Mesenchymal stem cell (in vitro differentiated cells and primary cell): ENCODE measurements around the gene POLA1.

Experiments used
- DNase-seq: peaks from one replicate; pipeline ENCODE4 v3.0.0-alpha.2; 2013
- H2AFZ ChIP-seq: one replicate; pipeline ENCODE4 v1.6.1; 2013; ENCODE audit warnings: low read depth, mild to moderate bottlenecking, control low read depth, inconsistent platforms, low read length, moderate library complexity
- H2AK5ac ChIP-seq: 2 replicates; pipeline ENCODE4 v1.6.1; 2013; ENCODE audit warnings: low read length, moderate library complexity, mild to moderate bottlenecking, inconsistent platforms; ENCODE audit not compliant: severe bottlenecking
- H2BK120ac ChIP-seq: one replicate; pipeline ENCODE4 v1.6.1; 2013; ENCODE audit warnings: low read depth, mild to moderate bottlenecking, inconsistent platforms, low read length, moderate library complexity
- H2BK12ac ChIP-seq, 2 experiments: one replicate each; pipeline ENCODE4 v1.6.1; 2013; ENCODE audit warnings: inconsistent platforms in 2 of 2, low read length in 2 of 2, mild to moderate bottlenecking in 2 of 2, moderate library complexity in 2 of 2, control low read depth in 1 of 2
- H2BK15ac ChIP-seq: one replicate; pipeline ENCODE4 v1.6.1; 2013; ENCODE audit warnings: mild to moderate bottlenecking, low read depth, inconsistent platforms; ENCODE audit not compliant: poor library complexity, severe bottlenecking
- H2BK5ac ChIP-seq: 2 replicates; pipeline ENCODE4 v1.6.1; 2013; ENCODE audit warnings: low read depth, mild to moderate bottlenecking, low read length, control low read depth, inconsistent platforms; ENCODE audit not compliant: poor library complexity, severe bottlenecking
- H3K14ac ChIP-seq, 2 experiments: one replicate each; pipeline ENCODE4 v1.6.1; 2013; ENCODE audit warnings: inconsistent platforms in 2 of 2, low read length in 2 of 2, control low read depth in 1 of 2, mild to moderate bottlenecking in 1 of 2, moderate library complexity in 1 of 2
- H3K18ac ChIP-seq, 2 experiments: one replicate each; pipeline ENCODE4 v1.6.1; 2013; ENCODE audit warnings: inconsistent platforms in 2 of 2, low read length in 2 of 2, control low read depth in 1 of 2, low read depth in 1 of 2, mild to moderate bottlenecking in 1 of 2
- H3K23ac ChIP-seq, 2 experiments: one replicate each; pipeline ENCODE4 v1.6.1; 2013; ENCODE audit warnings: inconsistent platforms in 2 of 2, low read length in 2 of 2, mild to moderate bottlenecking in 2 of 2, moderate library complexity in 2 of 2, control low read depth in 1 of 2
- H3K27ac ChIP-seq: 2 replicates; pipeline ENCODE4 v1.5.1; 2013; ENCODE audit warnings: mild to moderate bottlenecking, moderate library complexity, low read length, control low read depth, inconsistent platforms; ENCODE audit not compliant: poor library complexity, severe bottlenecking
- H3K27me3 ChIP-seq, 2 experiments: 2 replicates each; pipeline versions ENCODE4 v1.6.1 to v1.7.0; 2013; ENCODE audit warnings: low read length in 2 of 2, mild to moderate bottlenecking in 2 of 2, moderate library complexity in 2 of 2, control low read depth in 1 of 2, inconsistent platforms in 1 of 2; ENCODE audit not compliant: control insufficient read depth in 1 of 2, insufficient read depth in 1 of 2
- H3K36me3 ChIP-seq, 2 experiments: 2 replicates each; pipeline versions ENCODE4 v1.6.1 to v1.7.0; 2013; ENCODE audit warnings: low read length in 2 of 2, control low read depth in 1 of 2, inconsistent platforms in 1 of 2, low read depth in 1 of 2, mild to moderate bottlenecking in 1 of 2; ENCODE audit not compliant: insufficient read depth in 2 of 2, control insufficient read depth in 1 of 2
- H3K4ac ChIP-seq, 2 experiments: one replicate each; pipeline ENCODE4 v1.6.1; 2013; ENCODE audit warnings: inconsistent platforms in 2 of 2, low read length in 2 of 2, mild to moderate bottlenecking in 2 of 2, moderate library complexity in 2 of 2, control low read depth in 1 of 2, low read depth in 1 of 2
- H3K4me1 ChIP-seq: 2 replicates; pipeline ENCODE4 v1.6.1; 2013; ENCODE audit warnings: low read depth, low read length, control low read depth; ENCODE audit not compliant: control insufficient read depth, insufficient read depth
- H3K4me2 ChIP-seq: 2 replicates; pipeline ENCODE4 v1.6.1; 2013; ENCODE audit warnings: low read length, mild to moderate bottlenecking, inconsistent platforms; ENCODE audit not compliant: poor library complexity, severe bottlenecking
- H3K4me3 ChIP-seq, 2 experiments: 2 replicates each; pipeline versions ENCODE4 v1.5.1 to v1.7.0; 2013; ENCODE audit warnings: low read length in 2 of 2, mild to moderate bottlenecking in 2 of 2, control low read depth in 1 of 2, low read depth in 1 of 2; ENCODE audit not compliant: insufficient read depth in 1 of 2
- H3K79me1 ChIP-seq: replicated peaks from 2 replicates; pipeline ENCODE4 v1.6.1; 2013; ENCODE audit warnings: mild to moderate bottlenecking, control low read depth, low read length, inconsistent platforms; ENCODE audit not compliant: poor library complexity, severe bottlenecking
- H3K9ac ChIP-seq: 2 replicates; pipeline ENCODE4 v1.7.0; 2013; ENCODE audit warnings: mild to moderate bottlenecking, low read length, moderate library complexity
- H3K9me3 ChIP-seq: 2 replicates; pipeline ENCODE4 v1.7.0; 2013; ENCODE audit warnings: mild to moderate bottlenecking, low read length; ENCODE audit not compliant: control insufficient read depth
- H4K8ac ChIP-seq: one replicate; pipeline ENCODE4 v1.6.1; 2013; ENCODE audit warnings: inconsistent platforms, mild to moderate bottlenecking, low read length, moderate library complexity
- H4K91ac ChIP-seq: one replicate; pipeline ENCODE4 v1.6.1; 2013; ENCODE audit warnings: mild to moderate bottlenecking, low read length, inconsistent platforms
- WGBS: methylation state at CpG from one replicate; pipeline ENCODE4 v1.1.7; 2013; ENCODE audit warnings: mixed read lengths; 5-methylcytosine and 5-hydroxymethylcytosine counted together

POLA1 gene

DNA sequence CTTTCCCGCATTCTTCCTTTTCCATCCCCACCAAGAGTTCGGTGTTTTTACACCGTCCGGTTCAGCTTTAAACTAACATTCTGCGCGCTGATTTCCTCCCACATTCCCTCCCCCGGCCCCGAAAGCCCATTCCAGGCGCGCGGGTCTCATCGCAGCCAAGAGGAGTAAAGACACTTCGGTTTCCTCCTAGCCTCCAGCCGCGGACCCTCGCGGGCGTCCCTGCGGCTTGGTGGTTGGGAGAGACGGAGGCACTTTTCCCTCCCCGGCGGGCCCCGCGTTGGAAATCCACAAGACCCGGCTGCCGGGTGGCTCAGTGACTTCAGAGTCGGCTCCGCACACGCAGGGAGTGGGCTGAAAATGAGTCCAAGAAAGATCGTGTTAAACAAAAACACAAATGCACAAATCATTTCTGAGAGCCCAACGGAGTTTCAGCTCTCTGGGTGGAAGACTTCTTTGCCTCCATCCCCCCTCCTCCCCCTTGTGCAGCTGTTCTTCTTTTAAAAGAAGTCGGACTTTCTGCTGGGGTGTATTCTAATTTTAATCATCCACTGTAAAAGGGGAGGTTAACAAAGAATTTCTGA lies 324.0 kb downstream of the POLA1 start:
- Histone ChIP-seq H3K14ac (no peak overlapping the region), H2BK120ac (no peak overlapping the region), H4K8ac (no peak overlapping the region), H2BK5ac (no peak overlapping the region), H2AFZ (no peak overlapping the region), H3K4me3 (no peak overlapping the region), H2BK12ac (no peak overlapping the region), H3K79me1 (no peaks in the 10 kb centered on the region), H3K27ac (no peak overlapping the region), H3K9ac (no peak overlapping the region), H4K91ac (no peak overlapping the region), H2BK15ac (no peak overlapping the region), H3K23ac (no peak overlapping the region), H3K18ac (no peak overlapping the region), H3K4me1 (peaks cover 21% of the 10 kb centered on the region), H3K9me3 (peaks cover 4% of the 10 kb centered on the region), H3K4ac (no peak overlapping the region), H2AK5ac (no peak overlapping the region), H3K4me2 (peak overlapping the region; percentile 56), H3K36me3 (no peaks in the 10 kb centered on the region), H3K27me3 (peaks cover 84 to 93% of the 10 kb centered on the region in 2 experiments)
- DNase-seq, result no peak
- WGBS, result under 1% methylated on average over 19 of the region's 32 CpGs

DNA sequence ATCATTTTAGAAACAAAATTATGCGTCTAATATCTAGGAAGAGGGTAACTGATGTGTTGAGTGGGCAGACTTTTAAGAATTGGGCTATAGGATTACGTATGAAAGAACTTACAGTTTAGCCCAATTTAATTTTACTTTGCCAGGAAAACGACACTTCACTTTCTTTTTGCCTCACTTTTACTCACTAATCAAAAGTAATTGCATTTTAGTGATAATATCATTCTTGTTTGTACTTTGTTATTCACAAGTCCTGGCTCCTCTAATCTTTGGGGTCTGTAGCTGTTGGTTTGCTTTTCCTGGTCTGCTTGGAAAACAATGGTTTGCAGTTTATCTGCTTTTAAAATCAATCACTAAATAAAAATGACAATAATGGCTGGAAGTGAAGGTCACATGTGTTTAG lies 325.0 kb downstream of the POLA1 start:
- 0% methylated on average over 1 of the region's 3 CpGs for WGBS
- H2BK15ac ChIP-seq, result no peak overlapping the region

DNA sequence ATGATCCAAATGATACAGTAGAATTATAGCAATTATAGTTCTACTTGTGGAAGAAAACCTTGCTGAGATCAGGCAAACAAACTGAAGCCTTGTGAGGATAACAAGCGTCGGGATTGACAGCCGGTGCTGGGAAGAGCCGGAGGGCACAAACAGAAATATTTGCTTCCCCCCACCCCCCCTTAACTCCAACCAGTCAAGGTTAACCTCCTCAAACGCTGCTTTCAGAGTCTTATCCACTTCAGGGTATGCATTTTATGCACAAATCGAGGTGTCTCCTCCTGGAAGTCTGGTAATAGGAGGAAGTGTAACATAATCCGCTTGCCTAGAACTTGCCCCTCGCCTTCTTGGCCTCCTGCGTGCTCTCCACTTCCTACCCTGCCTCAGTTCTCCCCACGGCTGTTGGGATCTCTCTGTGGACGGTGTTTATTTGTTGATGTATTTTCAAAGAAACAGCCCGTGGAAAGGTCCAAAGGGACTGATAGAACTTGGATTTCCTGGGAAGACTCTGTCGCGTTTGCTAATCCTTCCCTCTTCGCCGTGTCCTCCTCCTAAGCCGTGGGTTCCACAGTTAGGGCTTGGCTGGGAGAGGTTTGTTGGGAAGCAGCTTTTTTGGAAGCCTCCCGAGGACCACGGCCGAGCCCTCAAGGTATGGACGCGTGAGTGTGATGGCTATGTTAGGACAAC lies 326.1 kb downstream of the POLA1 start:
- Histone ChIP-seq H2BK15ac (no peak overlapping the region), H3K4ac (no peak overlapping the region), H2AFZ (no peak overlapping the region), H2BK12ac (no peak overlapping the region), H3K4me1 (peaks cover 17% of the 10 kb centered on the region), H3K9ac (no peak overlapping the region), H3K14ac (no peak overlapping the region), H4K8ac (no peak overlapping the region), H2AK5ac (no peak overlapping the region), H3K79me1 (no peaks in the 10 kb centered on the region), H3K18ac (no peak overlapping the region), H3K4me2 (no peak overlapping the region), H4K91ac (no peak overlapping the region), H3K9me3 (peaks cover 4% of the 10 kb centered on the region), H3K36me3 (no peaks in the 10 kb centered on the region), H3K4me3 (no peak overlapping the region), H3K27me3 (peaks cover 82 to 98% of the 10 kb centered on the region in 2 experiments), H2BK5ac (no peak overlapping the region), H2BK120ac (no peak overlapping the region), H3K27ac (no peak overlapping the region), H3K23ac (no peak overlapping the region)
- no peak for DNase-seq
- 2% methylated on average over 7 of the region's 22 CpGs for whole genome bisulfite sequencing

More for the DNA sequence above, 325.0 kb downstream of the POLA1 start:
- Histone ChIP-seq H4K8ac (no peak overlapping the region), H4K91ac (no peak overlapping the region), H3K4ac (no peak overlapping the region), H3K4me1 (peaks cover 17% of the 10 kb centered on the region), H2AK5ac (no peak overlapping the region), H2AFZ (no peak overlapping the region), H3K27ac (no peak overlapping the region), H3K9ac (no peak overlapping the region), H3K9me3 (peaks cover 4% of the 10 kb centered on the region), H3K4me2 (no peak overlapping the region), H3K79me1 (no peaks in the 10 kb centered on the region), H2BK120ac (no peak overlapping the region), H3K4me3 (no peak overlapping the region), H3K23ac (no peak overlapping the region), H2BK12ac (no peak overlapping the region), H3K18ac (no peak overlapping the region), H3K14ac (no peak overlapping the region), H3K36me3 (no peaks in the 10 kb centered on the region), H2BK5ac (no peak overlapping the region), H3K27me3 (peaks cover 87 to 98% of the 10 kb centered on the region in 2 experiments)
- DNase-seq, result no peak

DNA sequence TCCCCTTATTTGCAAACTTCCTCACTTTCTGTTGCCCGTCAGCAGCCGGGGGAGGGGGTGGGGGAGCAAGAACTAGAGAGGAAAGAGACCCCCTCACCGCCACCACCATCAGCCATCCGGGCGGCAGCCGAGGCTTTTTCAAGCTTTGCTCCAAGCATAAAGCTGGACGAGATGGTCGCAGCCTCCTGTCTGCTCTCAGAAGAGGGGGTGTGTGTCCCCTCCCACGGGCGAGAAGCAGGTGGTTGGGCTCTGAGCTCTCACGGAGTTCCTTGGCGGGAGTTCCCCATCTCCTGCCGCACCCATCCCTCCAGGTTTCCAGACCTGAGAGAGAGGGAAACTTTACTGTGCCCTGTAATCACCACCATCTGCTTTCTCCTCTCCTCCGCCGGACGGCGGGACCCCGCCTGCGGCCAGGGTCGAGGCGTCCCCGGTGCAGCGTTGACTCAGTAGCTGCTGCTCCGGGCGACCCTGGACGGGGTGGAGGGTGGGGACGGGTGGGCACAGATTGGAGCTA lies 326.7 kb downstream of the POLA1 start:
- Histone ChIP-seq H3K27ac (no peak overlapping the region), H3K79me1 (no peaks in the 10 kb centered on the region), H2BK15ac (no peak overlapping the region), H2AK5ac (no peak overlapping the region), H3K4me2 (no peak overlapping the region), H4K8ac (no peak overlapping the region), H2BK5ac (no peak overlapping the region), H3K9me3 (peaks cover 4% of the 10 kb centered on the region), H3K27me3 (peaks cover 78 to 94% of the 10 kb centered on the region in 2 experiments), H3K36me3 (no peaks in the 10 kb centered on the region), H3K14ac (no peak overlapping the region), H3K4ac (no peak overlapping the region), H4K91ac (no peak overlapping the region), H3K4me1 (peaks cover 16% of the 10 kb centered on the region), H3K23ac (no peak overlapping the region), H2BK120ac (no peak overlapping the region), H3K9ac (no peak overlapping the region), H3K18ac (no peak overlapping the region), H2BK12ac (no peak overlapping the region), H2AFZ (no peak overlapping the region), H3K4me3 (no peak overlapping the region)
- no peak for DNase-seq
- 3% methylated on average over 5 of the region's 27 CpGs for WGBS
